HEK293 (cell line): ENCODE results near the gene ABRACL.

Source experiments
- CTCF ChIA-PET: fragments of 350-600 bp; formaldehyde crosslinking; extraction: SDS; loops from one replicate; lab custom pipeline; 2021; ENCODE audit warnings: antibody characterized with exemption; lab: Yijun Ruan, JAX
- POLR2A ChIA-PET: fragments of 300-600 bp; formaldehyde crosslinking; extraction: SDS; loops from one replicate; lab custom pipeline; 2020; ENCODE audit warnings: antibody characterized with exemption, inconsistent platforms; lab: Yijun Ruan, JAX
- H3K27ac ChIP-seq: fragments of 200-500 bp; sonication (Bioruptor generic); 2 replicates; pipeline ENCODE4 v1.5.1; 2014; ENCODE audit warnings: low read depth, low read length, control low read depth, inconsistent platforms; ENCODE audit errors: extremely low read depth
- H3K36me3 ChIP-seq, 2 experiments: fragments of 200-500 bp in 1 of 2; sonication (Bioruptor generic) in 1 of 2; 1 replicate in 1 of 2; 2 replicates in 1 of 2; pipeline ENCODE4 v1.5.1; 2014 to 2017; ENCODE audit warnings: inconsistent platforms in 2 of 2, low read length in 2 of 2; ENCODE audit not compliant: control insufficient read depth in 2 of 2, insufficient read depth in 1 of 2
- H3K4me1 ChIP-seq: fragments of 200-500 bp; sonication (Bioruptor generic); 2 replicates; pipeline ENCODE4 v1.5.1; 2014; ENCODE audit warnings: mild to moderate bottlenecking, low read length, inconsistent platforms; ENCODE audit not compliant: control insufficient read depth, insufficient read depth
- H3K4me3 ChIP-seq: 2 replicates; pipeline ENCODE4 v1.5.1; 2011; ENCODE audit warnings: low read depth, mild to moderate bottlenecking, control low read depth, low read length, moderate library complexity
- H3K9me3 ChIP-seq: fragments of 200-500 bp; sonication (Bioruptor generic); 2 replicates; pipeline ENCODE4 v1.5.1; 2014; ENCODE audit warnings: low read depth, low read length, inconsistent platforms; ENCODE audit not compliant: control insufficient read depth, insufficient read depth
- ZNF133 ChIP-seq: fragments of 450-650 bp; formaldehyde crosslinking; IDR thresholded peaks from 2 replicates; pipeline ENCODE4 v1.5.1; 2016; ENCODE audit warnings: missing biosample characterization, missing genetic modification characterization
- ZNF140 ChIP-seq: fragments of 450-650 bp; formaldehyde crosslinking; IDR thresholded peaks from 2 replicates; pipeline ENCODE4 v1.5.1; 2016; ENCODE audit warnings: missing biosample characterization, missing genetic modification characterization
- ZNF155 ChIP-seq: fragments of 450-650 bp; formaldehyde crosslinking; IDR thresholded peaks from 2 replicates; pipeline ENCODE4 v1.5.1; 2016; ENCODE audit warnings: missing biosample characterization, missing genetic modification characterization
- ZNF157 ChIP-seq: fragments of 450-650 bp; formaldehyde crosslinking; IDR thresholded peaks from 2 replicates; pipeline ENCODE4 v1.5.1; 2016; ENCODE audit warnings: missing biosample characterization, missing genetic modification characterization
- ZNF221 ChIP-seq: fragments of 450-650 bp; formaldehyde crosslinking; IDR thresholded peaks from 2 replicates; pipeline ENCODE4 v1.5.1; 2017; ENCODE audit warnings: missing biosample characterization, missing genetic modification characterization, borderline replicate concordance
- ZNF324 ChIP-seq: fragments of 450-650 bp; formaldehyde crosslinking; IDR thresholded peaks from 2 replicates; pipeline ENCODE4 v1.5.1; 2016; ENCODE audit warnings: missing biosample characterization, missing genetic modification characterization
- ZNF624 ChIP-seq: fragments of 450-650 bp; formaldehyde crosslinking; IDR thresholded peaks from 2 replicates; pipeline ENCODE4 v1.5.1; 2017; ENCODE audit warnings: missing biosample characterization, missing genetic modification characterization
- ZNF654 ChIP-seq: fragments of 450-650 bp; formaldehyde crosslinking; IDR thresholded peaks from 2 replicates; pipeline ENCODE4 v1.5.1; 2016; ENCODE audit warnings: low read depth, missing biosample characterization, missing genetic modification characterization
- ZNF777 ChIP-seq: fragments of 450-650 bp; formaldehyde crosslinking; IDR thresholded peaks from 2 replicates; pipeline ENCODE4 v1.5.1; 2017; ENCODE audit warnings: missing biosample characterization, missing genetic modification characterization, borderline replicate concordance
- ZNF792 ChIP-seq: fragments of 450-650 bp; formaldehyde crosslinking; IDR thresholded peaks from 2 replicates; pipeline ENCODE4 v1.5.1; 2016; ENCODE audit warnings: missing biosample characterization, missing genetic modification characterization
- ZSCAN23 ChIP-seq: fragments of 450-650 bp; formaldehyde crosslinking; IDR thresholded peaks from 2 replicates; pipeline ENCODE4 v1.5.1; 2016; ENCODE audit warnings: missing biosample characterization, missing genetic modification characterization
- TF ChIP-seq, protein P1 (sequence below): fragments of 450-650 bp; formaldehyde crosslinking; IDR thresholded peaks from 2 replicates; pipeline ENCODE4 v1.5.1; 2016; ENCODE audit warnings: missing biosample characterization, missing genetic modification characterization
- TF ChIP-seq, protein P2 (sequence below): fragments of 450-650 bp; formaldehyde crosslinking; IDR thresholded peaks from 2 replicates; pipeline ENCODE4 v1.5.1; 2016; ENCODE audit warnings: missing biosample characterization, missing genetic modification characterization
- TF ChIP-seq, protein P3 (sequence below): fragments of 450-650 bp; formaldehyde crosslinking; IDR thresholded peaks from 2 replicates; pipeline ENCODE4 v1.5.1; 2016; ENCODE audit warnings: missing biosample characterization, missing genetic modification characterization
- TF ChIP-seq, protein P4 (sequence below): fragments of 450-650 bp; formaldehyde crosslinking; IDR thresholded peaks from 2 replicates; pipeline ENCODE4 v1.5.1; 2016; ENCODE audit warnings: missing biosample characterization, missing genetic modification characterization

The ABRACL gene

DNA sequence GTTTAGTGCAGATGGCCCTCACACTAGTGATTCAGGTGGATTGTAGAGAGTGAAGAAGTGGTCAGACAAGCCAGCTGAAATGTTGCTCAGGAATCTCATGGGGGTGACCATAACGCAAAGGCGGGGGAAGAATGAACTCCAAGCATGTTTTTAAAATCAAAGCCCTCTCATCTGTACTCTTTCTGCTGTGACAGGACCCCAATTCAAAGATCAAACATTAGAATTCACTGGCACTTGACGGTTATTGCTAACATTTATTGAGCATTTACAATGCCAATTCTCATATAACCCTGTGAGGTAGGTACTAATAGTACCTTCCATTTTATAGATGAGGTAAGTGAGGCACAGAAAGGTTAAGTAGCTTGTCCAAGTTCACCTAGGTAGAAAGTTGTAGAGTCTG is 15.7 kb downstream of the ABRACL start:
- CTCF ChIA-PET: no interaction called here
- no peaks in the 10 kb centered on the region for H3K9me3 ChIP-seq
- POLR2A ChIA-PET: no interaction called here

DNA sequence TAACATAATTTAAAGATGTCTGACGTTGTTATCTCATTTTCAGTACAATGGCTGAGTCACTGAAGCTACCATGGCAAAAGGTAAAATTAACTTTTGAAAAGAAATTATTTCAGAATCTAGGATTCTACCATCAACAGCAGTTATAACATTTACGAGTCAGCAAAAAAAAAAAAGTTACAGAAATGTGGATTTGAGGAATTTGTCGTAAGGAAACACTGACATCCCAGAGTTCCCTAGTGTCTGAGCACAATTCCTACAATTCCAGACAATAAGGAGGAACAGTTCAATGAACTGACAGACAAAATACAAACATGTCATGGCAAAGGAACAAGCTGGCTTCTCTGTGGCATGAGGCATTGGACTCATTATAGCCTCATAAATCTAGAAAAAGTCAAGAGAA is 19.1 kb downstream of the ABRACL start:
- Histone ChIP-seq H3K9me3 (no peaks in the 10 kb centered on the region), H3K4me3 (no peak overlapping the region), H3K27ac (no peak overlapping the region), H3K36me3 (peaks cover 0 to 13% of the 10 kb centered on the region in 2 experiments; a peak in 2 of 3 replicates), H3K4me1 (no peaks in the 10 kb centered on the region)
- ChIA-PET CTCF (interaction anchor here (0.6 to 1.4 kb wide), 3 partner anchors 43 to 1116 kb away, joined by 3 to 4 read pairs (median 4); no protein-coding TSS in a partner anchor), POLR2A (no interaction called here)
- TF ChIP-seq ZNF792 (tag by site-specific recombination) (no peak), ZNF133 (tag by site-specific recombination) (no peak), ZNF221 (tag by site-specific recombination) (no peak), ZNF155 (no peak), ZNF654 (tag by site-specific recombination) (no peak), ZNF324 (tag by site-specific recombination) (no peak), ZNF140 (no peak), ZSCAN23 (tag by site-specific recombination) (no peak), ZNF624 (tag by site-specific recombination) (no peak), ZNF157 (tag by site-specific recombination) (no peak)
- TF ChIP-seq, protein P1, sequence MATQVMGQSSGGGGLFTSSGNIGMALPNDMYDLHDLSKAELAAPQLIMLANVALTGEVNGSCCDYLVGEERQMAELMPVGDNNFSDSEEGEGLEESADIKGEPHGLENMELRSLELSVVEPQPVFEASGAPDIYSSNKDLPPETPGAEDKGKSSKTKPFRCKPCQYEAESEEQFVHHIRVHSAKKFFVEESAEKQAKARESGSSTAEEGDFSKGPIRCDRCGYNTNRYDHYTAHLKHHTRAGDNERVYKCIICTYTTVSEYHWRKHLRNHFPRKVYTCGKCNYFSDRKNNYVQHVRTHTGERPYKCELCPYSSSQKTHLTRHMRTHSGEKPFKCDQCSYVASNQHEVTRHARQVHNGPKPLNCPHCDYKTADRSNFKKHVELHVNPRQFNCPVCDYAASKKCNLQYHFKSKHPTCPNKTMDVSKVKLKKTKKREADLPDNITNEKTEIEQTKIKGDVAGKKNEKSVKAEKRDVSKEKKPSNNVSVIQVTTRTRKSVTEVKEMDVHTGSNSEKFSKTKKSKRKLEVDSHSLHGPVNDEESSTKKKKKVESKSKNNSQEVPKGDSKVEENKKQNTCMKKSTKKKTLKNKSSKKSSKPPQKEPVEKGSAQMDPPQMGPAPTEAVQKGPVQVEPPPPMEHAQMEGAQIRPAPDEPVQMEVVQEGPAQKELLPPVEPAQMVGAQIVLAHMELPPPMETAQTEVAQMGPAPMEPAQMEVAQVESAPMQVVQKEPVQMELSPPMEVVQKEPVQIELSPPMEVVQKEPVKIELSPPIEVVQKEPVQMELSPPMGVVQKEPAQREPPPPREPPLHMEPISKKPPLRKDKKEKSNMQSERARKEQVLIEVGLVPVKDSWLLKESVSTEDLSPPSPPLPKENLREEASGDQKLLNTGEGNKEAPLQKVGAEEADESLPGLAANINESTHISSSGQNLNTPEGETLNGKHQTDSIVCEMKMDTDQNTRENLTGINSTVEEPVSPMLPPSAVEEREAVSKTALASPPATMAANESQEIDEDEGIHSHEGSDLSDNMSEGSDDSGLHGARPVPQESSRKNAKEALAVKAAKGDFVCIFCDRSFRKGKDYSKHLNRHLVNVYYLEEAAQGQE (tag by site-specific recombination): no peak
- TF ChIP-seq, protein P2, sequence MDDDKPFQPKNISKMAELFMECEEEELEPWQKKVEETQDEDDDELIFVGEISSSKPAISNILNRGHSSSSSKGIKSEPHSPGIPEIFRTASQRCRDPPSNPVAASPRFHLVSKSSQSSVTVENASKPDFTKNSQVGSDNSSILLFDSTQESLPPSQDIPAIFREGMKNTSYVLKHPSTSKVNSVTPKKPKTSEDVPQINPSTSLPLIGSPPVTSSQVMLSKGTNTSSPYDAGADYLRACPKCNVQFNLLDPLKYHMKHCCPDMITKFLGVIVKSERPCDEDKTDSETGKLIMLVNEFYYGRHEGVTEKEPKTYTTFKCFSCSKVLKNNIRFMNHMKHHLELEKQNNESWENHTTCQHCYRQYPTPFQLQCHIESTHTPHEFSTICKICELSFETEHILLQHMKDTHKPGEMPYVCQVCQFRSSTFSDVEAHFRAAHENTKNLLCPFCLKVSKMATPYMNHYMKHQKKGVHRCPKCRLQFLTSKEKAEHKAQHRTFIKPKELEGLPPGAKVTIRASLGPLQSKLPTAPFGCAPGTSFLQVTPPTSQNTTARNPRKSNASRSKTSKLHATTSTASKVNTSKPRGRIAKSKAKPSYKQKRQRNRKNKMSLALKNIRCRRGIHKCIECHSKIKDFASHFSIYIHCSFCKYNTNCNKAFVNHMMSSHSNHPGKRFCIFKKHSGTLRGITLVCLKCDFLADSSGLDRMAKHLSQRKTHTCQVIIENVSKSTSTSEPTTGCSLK (tag by site-specific recombination): no peak
- TF ChIP-seq, protein P3, sequence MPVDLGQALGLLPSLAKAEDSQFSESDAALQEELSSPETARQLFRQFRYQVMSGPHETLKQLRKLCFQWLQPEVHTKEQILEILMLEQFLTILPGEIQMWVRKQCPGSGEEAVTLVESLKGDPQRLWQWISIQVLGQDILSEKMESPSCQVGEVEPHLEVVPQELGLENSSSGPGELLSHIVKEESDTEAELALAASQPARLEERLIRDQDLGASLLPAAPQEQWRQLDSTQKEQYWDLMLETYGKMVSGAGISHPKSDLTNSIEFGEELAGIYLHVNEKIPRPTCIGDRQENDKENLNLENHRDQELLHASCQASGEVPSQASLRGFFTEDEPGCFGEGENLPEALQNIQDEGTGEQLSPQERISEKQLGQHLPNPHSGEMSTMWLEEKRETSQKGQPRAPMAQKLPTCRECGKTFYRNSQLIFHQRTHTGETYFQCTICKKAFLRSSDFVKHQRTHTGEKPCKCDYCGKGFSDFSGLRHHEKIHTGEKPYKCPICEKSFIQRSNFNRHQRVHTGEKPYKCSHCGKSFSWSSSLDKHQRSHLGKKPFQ: no peak

More for the DNA sequence above, 15.7 kb downstream of the ABRACL start:
- TF ChIP-seq, protein P4, sequence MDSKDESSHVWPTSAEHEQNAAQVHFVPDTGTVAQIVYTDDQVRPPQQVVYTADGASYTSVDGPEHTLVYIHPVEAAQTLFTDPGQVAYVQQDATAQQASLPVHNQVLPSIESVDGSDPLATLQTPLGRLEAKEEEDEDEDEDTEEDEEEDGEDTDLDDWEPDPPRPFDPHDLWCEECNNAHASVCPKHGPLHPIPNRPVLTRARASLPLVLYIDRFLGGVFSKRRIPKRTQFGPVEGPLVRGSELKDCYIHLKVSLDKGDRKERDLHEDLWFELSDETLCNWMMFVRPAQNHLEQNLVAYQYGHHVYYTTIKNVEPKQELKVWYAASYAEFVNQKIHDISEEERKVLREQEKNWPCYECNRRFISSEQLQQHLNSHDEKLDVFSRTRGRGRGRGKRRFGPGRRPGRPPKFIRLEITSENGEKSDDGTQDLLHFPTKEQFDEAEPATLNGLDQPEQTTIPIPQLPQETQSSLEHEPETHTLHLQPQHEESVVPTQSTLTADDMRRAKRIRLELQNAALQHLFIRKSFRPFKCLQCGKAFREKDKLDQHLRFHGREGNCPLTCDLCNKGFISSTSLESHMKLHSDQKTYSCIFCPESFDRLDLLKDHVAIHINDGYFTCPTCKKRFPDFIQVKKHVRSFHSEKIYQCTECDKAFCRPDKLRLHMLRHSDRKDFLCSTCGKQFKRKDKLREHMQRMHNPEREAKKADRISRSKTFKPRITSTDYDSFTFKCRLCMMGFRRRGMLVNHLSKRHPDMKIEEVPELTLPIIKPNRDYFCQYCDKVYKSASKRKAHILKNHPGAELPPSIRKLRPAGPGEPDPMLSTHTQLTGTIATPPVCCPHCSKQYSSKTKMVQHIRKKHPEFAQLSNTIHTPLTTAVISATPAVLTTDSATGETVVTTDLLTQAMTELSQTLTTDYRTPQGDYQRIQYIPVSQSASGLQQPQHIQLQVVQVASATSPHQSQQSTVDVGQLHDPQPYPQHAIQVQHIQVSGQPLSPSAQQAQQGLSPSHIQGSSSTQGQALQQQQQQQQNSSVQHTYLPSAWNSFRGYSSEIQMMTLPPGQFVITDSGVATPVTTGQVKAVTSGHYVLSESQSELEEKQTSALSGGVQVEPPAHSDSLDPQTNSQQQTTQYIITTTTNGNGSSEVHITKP (tag by site-specific recombination): peak; percentile 77
- no peak for TF ChIP-seq ZNF777
- H3K4me3 ChIP-seq: no peak overlapping the region
- no peak overlapping the region for H3K27ac ChIP-seq
- peaks cover 0 to 35% of the 10 kb centered on the region in 2 experiments; a peak in 2 of 3 replicates for H3K36me3 ChIP-seq
- no peaks in the 10 kb centered on the region for H3K4me1 ChIP-seq
